GM21360 (cell line): ENCODE data around the gene FURIN.
"Not testable (repeated sequence)": the region's sequence is repeated elsewhere in the genome, so short reads cannot be mapped to it uniquely, and the experiment has no call there.

Experiments used
- ATAC-seq: cut with Tn5 transposase; IDR thresholded peaks from one replicate; pipeline ENCODE4 v1.9.1; 2021; ENCODE audit warnings: mild to moderate bottlenecking, moderate library complexity; ENCODE audit not compliant: unreplicated experiment

FURIN gene

GRCh38 chr15:90868261-90868689 lies at the start of gene FURIN:
TSS of gene FURIN (plus strand) at chr15:90868588. CDS start at chr15:90875741, 7,153 bp downstream.
- no peak for ATAC-seq

GRCh38 chr15:90819390-90819789 lies 49.0 kb upstream of the FURIN start:
- no peak for ATAC-seq

- ATAC-seq: no peak
These were observed 48.5 kb upstream of the FURIN start for GRCh38 chr15:90819850-90820249.

- no peak for ATAC-seq
These were observed 47.9 kb upstream of the FURIN start for GRCh38 chr15:90820481-90820880.

- ATAC-seq: no peak
These were observed 46.0 kb upstream of the FURIN start for GRCh38 chr15:90822204-90822955.

- no peak for ATAC-seq
These were observed 44.9 kb upstream of the FURIN start for GRCh38 chr15:90823455-90823974.

- not testable (repeated sequence) for ATAC-seq
These were observed 43.1 kb upstream of the FURIN start for GRCh38 chr15:90825115-90825899.

GRCh38 chr15:90826206-90826885 lies 42.0 kb upstream of the FURIN start:
- not testable (repeated sequence) for ATAC-seq

GRCh38 chr15:90826886-90827435 lies 41.4 kb upstream of the FURIN start:
- ATAC-seq: no peak

GRCh38 chr15:90828111-90828510 lies 40.3 kb upstream of the FURIN start:
- no peak for ATAC-seq

- no peak for ATAC-seq
These were observed 39.3 kb upstream of the FURIN start for GRCh38 chr15:90829126-90829525.

GRCh38 chr15:90829942-90830440 lies 38.4 kb upstream of the FURIN start:
- no peak for ATAC-seq

- no peak for ATAC-seq
These were observed 33.8 kb upstream of the FURIN start for GRCh38 chr15:90834626-90835025.

- ATAC-seq: no peak
These were observed 32.0 kb upstream of the FURIN start for GRCh38 chr15:90836296-90836871.

- no peak for ATAC-seq
These were observed 31.3 kb upstream of the FURIN start for GRCh38 chr15:90837094-90837493.

- ATAC-seq: no peak
These were observed 30.2 kb upstream of the FURIN start for GRCh38 chr15:90838139-90838538.

GRCh38 chr15:90838544-90838943 lies 29.8 kb upstream of the FURIN start:
- no peak for ATAC-seq

- peak; percentile 84 for ATAC-seq
These were observed 29.0 kb upstream of the FURIN start for GRCh38 chr15:90839187-90840071.

GRCh38 chr15:90840157-90840855 lies 28.1 kb upstream of the FURIN start:
- no peak for ATAC-seq
